WERI-Rb-1 (cell line): Measurements from ENCODE around the gene HOXC10.

Experiments used
- DNase-seq: peaks from one replicate; pipeline ENCODE4 v3.0.0-alpha.2; 2020
- H3K27ac ChIP-seq: fragments of 250-450 bp; sonication (Bioruptor Pico); 2 replicates; pipeline ENCODE4 v1.5.1; 2020; ENCODE audit warnings: mild to moderate bottlenecking, moderate library complexity
- H3K27me3 ChIP-seq: fragments of 250-450 bp; sonication (Bioruptor Pico); 2 replicates; pipeline ENCODE4 v1.5.1; 2021; ENCODE audit warnings: mild to moderate bottlenecking, low read depth, moderate library complexity; ENCODE audit not compliant: insufficient read depth, severe bottlenecking
- H3K36me3 ChIP-seq: fragments of 250-450 bp; sonication (Bioruptor Pico); 2 replicates; pipeline ENCODE4 v1.5.1; 2020; ENCODE audit warnings: mild to moderate bottlenecking, moderate library complexity
- H3K4me3 ChIP-seq: 2 replicates; pipeline ENCODE4 v1.5.1; 2011; ENCODE audit warnings: low read depth, mild to moderate bottlenecking, control low read depth, low read length
- H3K9me3 ChIP-seq: fragments of 250-450 bp; sonication (Bioruptor Pico); 2 replicates; pipeline ENCODE4 v1.5.1; 2021; ENCODE audit warnings: mild to moderate bottlenecking, moderate library complexity; ENCODE audit not compliant: severe bottlenecking
- CTCF ChIP-seq: IDR thresholded peaks from 2 replicates; pipeline ENCODE4 v1.5.1; 2011; ENCODE audit warnings: low read depth, mild to moderate bottlenecking, control low read depth, inconsistent platforms, low read length

Gene HOXC10

GRCh38 chr12:54009171-54010052, 24.5 kb downstream of the HOXC10 start:
- Histone ChIP-seq H3K27ac (peak overlapping the region; percentile 92), H3K9me3 (no peaks in the 10 kb centered on the region), H3K36me3 (no peaks in the 10 kb centered on the region), H3K27me3 (no peaks in the 10 kb centered on the region), H3K4me3 (peak overlapping the region; percentile 82)
- DNase-seq = no peak
- no peak for TF ChIP-seq CTCF

- Histone ChIP-seq H3K36me3 (no peaks in the 10 kb centered on the region), H3K4me3 (peak overlapping the region; percentile 82), H3K27me3 (no peaks in the 10 kb centered on the region), H3K9me3 (no peaks in the 10 kb centered on the region), H3K27ac (peak overlapping the region; percentile 92)
- DNase-seq = no peak
- no peak for TF ChIP-seq CTCF
Observed at GRCh38 chr12:54010053-54010971, 25.4 kb downstream of the HOXC10 start.

GRCh38 chr12:54010972-54011664, 26.2 kb downstream of the HOXC10 start:
- TF ChIP-seq CTCF = no peak
- Histone ChIP-seq H3K4me3 (peak overlapping the region; percentile 82), H3K27ac (peak overlapping the region; percentile 92), H3K36me3 (no peaks in the 10 kb centered on the region), H3K9me3 (no peaks in the 10 kb centered on the region), H3K27me3 (no peaks in the 10 kb centered on the region)
- DNase-seq = no peak

- TF ChIP-seq CTCF = no peak
- Histone ChIP-seq H3K4me3 (peak overlapping the region; percentile 82), H3K36me3 (no peaks in the 10 kb centered on the region), H3K27me3 (no peaks in the 10 kb centered on the region), H3K27ac (peak overlapping the region; percentile 92), H3K9me3 (no peaks in the 10 kb centered on the region)
- DNase-seq = no peak
Observed at GRCh38 chr12:54011665-54012532, 27.0 kb downstream of the HOXC10 start.
